HG02884 (cell line): Measurements from ENCODE around the gene C3orf33.

Source experiments
- ATAC-seq: cut with Tn5 transposase; IDR thresholded peaks from one replicate; pipeline ENCODE4 v1.9.1; 2021; ENCODE audit warnings: mild to moderate bottlenecking, moderate library complexity; ENCODE audit not compliant: unreplicated experiment

C3orf33 gene

GRCh38 chr3:155790272-155790925 lies 15.7 kb downstream of the C3orf33 start:
- no peak for ATAC-seq

GRCh38 chr3:155785662-155786295 lies 20.3 kb downstream of the C3orf33 start:
- ATAC-seq = no peak

GRCh38 chr3:155782390-155782953 lies 23.6 kb downstream of the C3orf33 start:
- ATAC-seq = no peak

GRCh38 chr3:155780291-155780690 lies 25.8 kb downstream of the C3orf33 start:
- ATAC-seq = no peak

- no peak for ATAC-seq
Observed at GRCh38 chr3:155778462-155778861, 27.6 kb downstream of the C3orf33 start.

GRCh38 chr3:155772801-155773200 lies 33.3 kb downstream of the C3orf33 start:
- ATAC-seq = peak; percentile 93

- ATAC-seq = no peak
Observed at GRCh38 chr3:155771126-155771525, 35.0 kb downstream of the C3orf33 start.

- ATAC-seq = no peak
Observed at GRCh38 chr3:155766206-155766605, 39.9 kb downstream of the C3orf33 start.

- ATAC-seq = no peak
Observed at GRCh38 chr3:155763870-155764463, 42.1 kb downstream of the C3orf33 start.

- ATAC-seq = no peak
Observed at GRCh38 chr3:155760653-155761052, 45.4 kb downstream of the C3orf33 start.

GRCh38 chr3:155757577-155757976 lies 48.5 kb downstream of the C3orf33 start:
- ATAC-seq = no peak

- peak; percentile 59 for ATAC-seq
Observed at GRCh38 chr3:155753038-155753639, 52.9 kb downstream of the C3orf33 start.

GRCh38 chr3:155748611-155749365 lies 57.3 kb downstream of the C3orf33 start:
- ATAC-seq = no peak

- ATAC-seq = no peak
Observed at GRCh38 chr3:155747946-155748290, 58.2 kb downstream of the C3orf33 start.

GRCh38 chr3:155747286-155747945 lies 58.7 kb downstream of the C3orf33 start:
- no peak for ATAC-seq

- no peak for ATAC-seq
Observed at GRCh38 chr3:155746703-155747102, 59.4 kb downstream of the C3orf33 start.

- ATAC-seq = no peak
Observed at GRCh38 chr3:155745795-155746550, 60.1 kb downstream of the C3orf33 start.

GRCh38 chr3:155744626-155745324 lies 61.3 kb downstream of the C3orf33 start, which contains the start of gene PLCH1:
Gene PLCH1, minus strand, starts transcription at chr3:155745071. Its CDS starts 40,847 bp downstream, at chr3:155704224.
- peak; percentile 46 for ATAC-seq
